ES-I3 (cell line): ENCODE results near the gene SIRT7.

ENCODE experiments used
- H3K36me3 ChIP-seq: 2 replicates; pipeline ENCODE4 v1.6.1; 2013; ENCODE audit warnings: mild to moderate bottlenecking, low read length, control low read depth, moderate library complexity; ENCODE audit not compliant: insufficient read depth
- H3K4me1 ChIP-seq: 2 replicates; pipeline ENCODE4 v1.6.1; 2013; ENCODE audit warnings: mild to moderate bottlenecking, control low read depth, low read length; ENCODE audit not compliant: insufficient read depth
- H3K9ac ChIP-seq: 2 replicates; pipeline ENCODE4 v1.6.1; 2013; ENCODE audit warnings: low read depth, mild to moderate bottlenecking, low read length, moderate library complexity
- H3K9me3 ChIP-seq: 2 replicates; pipeline ENCODE4 v1.6.1; 2013; ENCODE audit warnings: mild to moderate bottlenecking, low read length, moderate library complexity; ENCODE audit not compliant: control insufficient read depth, insufficient read depth

The SIRT7 gene

DNA sequence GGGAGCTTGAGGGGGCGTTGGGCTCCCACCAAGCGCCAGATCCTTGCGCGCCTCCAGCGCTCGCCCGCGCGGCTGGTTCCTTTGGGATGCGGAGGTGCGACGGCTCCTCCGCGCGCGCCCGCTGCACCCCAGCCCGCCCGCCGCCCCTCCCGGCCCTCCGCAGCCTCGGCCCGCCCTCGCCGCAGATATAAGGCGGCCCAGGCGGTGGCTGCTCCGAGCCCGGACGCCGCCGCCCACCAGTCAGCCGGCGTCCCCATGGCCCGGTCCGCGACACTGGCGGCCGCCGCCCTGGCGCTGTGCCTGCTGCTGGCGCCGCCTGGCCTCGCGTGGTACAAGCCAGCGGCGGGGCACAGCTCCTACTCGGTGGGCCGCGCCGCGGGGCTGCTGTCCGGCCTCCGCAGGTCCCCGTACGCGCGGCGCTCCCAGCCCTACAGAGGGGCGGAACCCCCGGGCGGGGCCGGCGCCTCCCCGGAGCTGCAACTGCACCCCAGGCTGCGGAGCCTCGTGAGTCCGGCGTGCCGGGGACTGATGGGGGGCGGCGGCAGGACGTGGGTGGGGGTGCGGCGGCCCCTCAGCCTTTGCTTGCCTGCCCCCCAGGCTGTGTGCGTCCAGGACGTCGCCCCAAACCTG is 15.8 kb downstream of the SIRT7 start, which contains the start of gene NPB:
NPB (plus strand) TSS at position 216 of the 630 bp plus-strand sequence; CDS start at position 256, 40 bp downstream.
- Histone ChIP-seq H3K9ac (peak within 1 kb of the TSS; percentile 42; the same call in 1 of the 2 replicates), H3K9me3 (no peaks in the 10 kb centered on the region), H3K4me1 (no peaks in the 10 kb centered on the region; the same call in 1 of the 2 replicates), H3K36me3 (0 out of 2 replicates have a peak, but pooled peaks cover 6% of the 10 kb centered on the region)

DNA sequence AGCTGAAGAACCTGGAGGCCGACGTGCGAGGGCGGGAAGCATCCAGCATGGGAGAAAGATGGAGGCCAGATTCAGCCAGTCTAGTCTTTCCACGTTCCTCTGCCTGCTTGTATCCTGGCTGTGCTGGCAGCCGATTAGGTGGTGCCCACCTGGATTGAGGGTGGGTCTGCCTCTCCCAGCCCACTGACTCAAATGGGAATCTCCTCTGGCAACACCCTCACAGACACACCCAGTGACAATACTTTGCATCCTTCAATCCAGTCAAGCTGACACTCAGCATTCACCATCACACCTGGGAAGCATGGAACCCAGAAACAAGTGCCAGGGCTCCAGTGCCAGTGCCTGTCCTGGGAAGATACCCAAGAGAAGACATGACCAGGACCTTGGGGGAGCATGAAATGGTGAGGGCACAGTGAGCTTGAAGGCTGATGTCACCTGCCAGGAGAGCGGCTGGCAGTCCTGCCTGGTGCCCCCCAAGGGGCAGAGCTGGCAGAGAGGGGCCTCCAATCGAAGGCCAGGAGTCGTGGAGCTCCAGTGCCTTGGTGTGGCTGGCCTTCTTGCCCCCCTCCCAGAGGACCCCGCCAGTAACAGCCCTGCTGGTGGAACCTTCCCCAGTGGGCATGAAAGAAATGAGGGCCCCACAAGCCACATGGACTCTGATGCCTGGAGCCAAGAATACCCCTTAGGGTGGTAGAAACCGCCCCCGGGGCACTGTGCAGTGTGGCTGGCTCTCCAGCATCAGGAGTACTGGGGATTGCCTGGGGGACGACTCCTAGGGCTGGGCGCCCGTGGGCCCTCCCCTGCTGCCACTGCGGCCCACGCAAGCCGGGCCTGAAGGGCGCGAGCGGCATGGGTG is 16.6 kb downstream of the SIRT7 start:
- H3K4me1 ChIP-seq, result no peaks in the 10 kb centered on the region; the same call in 1 of the 2 replicates
- H3K9me3 ChIP-seq, result no peaks in the 10 kb centered on the region
- H3K9ac ChIP-seq, result peak overlapping the region; percentile 42; the same call in 1 of the 2 replicates
- peaks cover 7% of the 10 kb centered on the region; the same call in 1 of the 2 replicates for H3K36me3 ChIP-seq

DNA sequence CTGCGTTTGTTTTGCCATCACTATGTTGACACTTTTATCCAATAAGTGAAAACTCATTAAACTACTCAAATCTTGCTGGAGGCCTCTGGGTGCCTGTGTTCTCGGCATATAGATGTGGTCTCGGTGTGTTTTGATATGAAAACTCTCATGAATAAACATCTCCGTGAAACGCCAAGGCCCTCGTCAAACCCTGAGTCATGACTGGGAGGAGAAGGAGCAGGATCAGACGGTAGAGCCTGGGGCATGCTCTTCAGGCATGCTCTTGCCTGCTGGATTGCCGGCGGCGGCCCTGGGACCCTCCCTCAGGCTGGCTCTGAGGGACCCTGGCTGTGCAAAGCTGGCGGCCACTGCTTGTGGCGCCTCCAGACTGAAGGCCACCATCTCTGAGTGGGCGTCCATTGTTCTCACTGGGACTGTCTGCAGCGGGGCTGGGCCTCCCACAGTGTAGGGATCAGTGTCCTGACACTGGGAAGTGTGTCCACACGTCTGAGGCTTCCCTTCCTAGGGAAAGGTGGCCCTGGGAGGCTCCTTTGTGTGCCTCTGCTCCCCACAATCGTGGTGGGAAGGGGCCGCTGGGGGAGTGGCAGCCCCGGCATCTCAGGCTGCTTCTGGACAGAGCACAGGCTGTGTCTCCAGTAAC is 17.7 kb downstream of the SIRT7 start:
- Histone ChIP-seq H3K4me1 (no peaks in the 10 kb centered on the region; the same call in 1 of the 2 replicates), H3K9me3 (no peaks in the 10 kb centered on the region), H3K36me3 (peaks cover 11% of the 10 kb centered on the region; the same call in 1 of the 2 replicates), H3K9ac (no peak overlapping the region)

DNA sequence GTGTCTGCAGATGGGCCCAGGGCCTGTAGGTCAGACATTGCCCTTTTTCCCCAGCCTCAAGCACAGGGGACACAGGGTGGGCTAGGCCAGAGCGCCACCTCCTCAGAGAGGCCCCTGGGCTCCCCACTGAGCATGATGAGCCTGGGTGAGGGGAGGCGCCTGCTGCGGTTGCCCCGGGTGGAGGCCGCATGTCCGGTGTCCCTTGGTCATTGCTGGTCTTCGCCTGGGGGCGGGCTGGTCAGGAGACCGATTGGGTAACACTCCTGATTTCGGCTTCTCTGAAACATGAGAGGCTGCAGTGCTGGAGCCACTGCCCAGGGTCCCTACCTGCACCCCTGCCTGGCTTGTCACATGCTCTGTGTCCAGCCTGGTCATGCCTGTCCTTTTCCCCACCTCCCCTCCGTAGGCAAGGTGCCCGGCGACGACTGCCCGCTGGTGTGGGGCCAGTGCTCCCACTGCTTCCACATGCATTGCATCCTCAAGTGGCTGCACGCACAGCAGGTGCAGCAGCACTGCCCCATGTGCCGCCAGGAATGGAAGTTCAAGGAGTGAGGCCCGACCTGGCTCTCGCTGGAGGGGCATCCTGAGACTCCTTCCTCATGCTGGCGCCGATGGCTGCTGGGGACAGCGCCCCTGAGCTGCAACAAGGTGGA is 18.3 kb downstream of the SIRT7 start:
- Histone ChIP-seq H3K9me3 (no peaks in the 10 kb centered on the region), H3K9ac (no peak overlapping the region), H3K36me3 (peaks cover 14% of the 10 kb centered on the region; the same call in 1 of the 2 replicates), H3K4me1 (no peaks in the 10 kb centered on the region; the same call in 1 of the 2 replicates)

DNA sequence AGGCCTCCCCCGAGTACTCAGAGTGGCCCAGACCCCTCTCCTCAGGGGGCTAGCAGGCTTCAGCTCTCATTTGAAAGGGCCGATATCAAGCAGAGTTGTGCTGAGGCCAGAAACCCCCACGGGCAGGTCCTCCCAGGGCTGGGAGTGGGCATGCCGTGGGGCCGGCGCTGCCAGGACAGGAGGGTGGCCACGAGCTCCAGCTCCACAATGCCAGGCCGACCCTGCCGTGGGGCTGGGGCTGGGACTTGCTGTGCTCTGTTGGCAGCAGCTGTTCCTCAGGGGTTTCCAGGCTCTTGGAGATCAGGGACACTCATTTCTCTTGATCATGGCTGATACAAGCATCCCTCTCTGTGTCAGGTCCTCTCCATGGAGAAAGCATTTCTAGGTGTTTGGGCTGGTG is 19.1 kb downstream of the SIRT7 start:
- Histone ChIP-seq H3K36me3 (peaks cover 18% of the 10 kb centered on the region; the same call in 1 of the 2 replicates), H3K9ac (no peak overlapping the region), H3K9me3 (no peaks in the 10 kb centered on the region), H3K4me1 (no peaks in the 10 kb centered on the region; the same call in 1 of the 2 replicates)

DNA sequence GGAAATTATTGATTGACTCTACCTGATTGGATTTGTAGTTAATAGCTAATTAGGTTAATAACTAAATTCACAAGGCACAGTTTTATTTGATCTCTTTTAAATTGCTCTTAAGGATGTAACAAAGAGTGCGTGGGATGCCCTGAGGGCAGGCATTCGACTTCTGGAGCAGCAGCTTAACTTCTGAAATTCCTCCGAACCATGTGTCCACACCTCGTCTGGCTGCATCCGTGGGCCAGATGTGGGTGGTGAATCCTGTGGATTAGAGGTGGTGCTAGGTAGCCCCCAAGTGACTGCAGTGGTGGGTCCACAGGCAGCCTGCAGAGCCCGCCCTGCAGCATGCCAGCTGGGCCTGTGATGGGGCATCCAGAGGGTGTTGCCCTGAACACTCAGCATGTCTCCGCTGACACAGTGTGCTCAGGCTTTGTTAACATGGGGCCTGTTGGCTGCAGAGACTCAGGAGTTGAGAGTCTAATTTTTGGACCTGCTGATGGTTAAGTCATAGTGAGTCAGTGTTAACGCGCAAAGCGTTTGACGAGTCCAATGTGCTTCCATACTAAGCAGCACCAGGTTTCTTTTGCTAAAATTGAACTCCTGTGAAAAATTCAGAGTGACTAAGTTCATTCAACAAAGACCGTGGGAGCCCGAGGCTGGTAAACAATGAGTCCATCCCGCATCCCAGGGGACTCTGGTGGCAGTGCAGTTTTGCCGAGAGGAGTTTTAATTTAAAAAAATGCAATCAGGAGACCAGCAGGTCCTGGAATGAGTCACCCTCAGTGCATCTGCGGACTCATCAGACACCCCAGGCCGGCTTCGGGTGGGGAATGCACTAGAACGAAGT is 19.7 kb downstream of the SIRT7 start:
- Histone ChIP-seq H3K4me1 (no peaks in the 10 kb centered on the region; the same call in 1 of the 2 replicates), H3K36me3 (peaks cover 18% of the 10 kb centered on the region; the same call in 1 of the 2 replicates), H3K9me3 (no peaks in the 10 kb centered on the region), H3K9ac (no peak overlapping the region)

DNA sequence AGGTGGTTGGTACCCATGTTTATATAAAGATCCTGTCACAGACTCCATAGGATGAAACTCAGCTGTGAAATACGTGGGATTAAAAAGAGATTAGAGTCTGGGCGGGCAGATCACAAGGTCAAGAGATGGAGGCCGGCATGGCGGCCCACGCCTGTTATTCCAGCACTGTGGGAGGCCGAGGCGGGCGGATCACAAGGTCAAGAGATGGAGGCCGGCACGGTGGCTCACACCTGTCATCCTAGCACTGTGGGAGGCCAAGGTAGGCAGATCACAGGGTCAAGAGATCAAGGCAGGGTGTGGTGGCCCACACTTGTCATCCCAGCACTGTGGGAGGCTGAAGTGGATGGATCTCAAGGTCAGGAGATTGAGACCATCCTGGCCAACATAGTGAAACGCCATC is 22.6 kb downstream of the SIRT7 start:
- H3K36me3 ChIP-seq, result peaks cover 18% of the 10 kb centered on the region
- no peak overlapping the region for H3K9ac ChIP-seq
- peaks cover under 1% of the 10 kb centered on the region for H3K4me1 ChIP-seq
- H3K9me3 ChIP-seq, result no peaks in the 10 kb centered on the region

DNA sequence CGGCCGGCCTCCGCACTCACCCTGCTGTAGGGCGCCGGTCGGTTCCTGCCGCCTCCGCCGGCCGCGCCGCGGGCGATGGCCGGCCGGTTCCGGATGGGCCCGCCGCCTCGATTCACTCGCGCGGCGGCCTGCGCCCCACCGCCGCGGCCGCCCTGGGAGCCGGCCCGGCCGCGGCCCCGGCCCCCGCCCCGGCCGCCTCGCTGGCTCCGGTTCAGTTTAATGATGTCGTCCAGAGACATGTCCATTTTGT is 26.7 kb downstream of the SIRT7 start:
- Histone ChIP-seq H3K36me3 (peaks cover 43% of the 10 kb centered on the region), H3K9me3 (no peaks in the 10 kb centered on the region), H3K9ac (peak overlapping the region; percentile 93), H3K4me1 (peaks cover 8% of the 10 kb centered on the region)

DNA sequence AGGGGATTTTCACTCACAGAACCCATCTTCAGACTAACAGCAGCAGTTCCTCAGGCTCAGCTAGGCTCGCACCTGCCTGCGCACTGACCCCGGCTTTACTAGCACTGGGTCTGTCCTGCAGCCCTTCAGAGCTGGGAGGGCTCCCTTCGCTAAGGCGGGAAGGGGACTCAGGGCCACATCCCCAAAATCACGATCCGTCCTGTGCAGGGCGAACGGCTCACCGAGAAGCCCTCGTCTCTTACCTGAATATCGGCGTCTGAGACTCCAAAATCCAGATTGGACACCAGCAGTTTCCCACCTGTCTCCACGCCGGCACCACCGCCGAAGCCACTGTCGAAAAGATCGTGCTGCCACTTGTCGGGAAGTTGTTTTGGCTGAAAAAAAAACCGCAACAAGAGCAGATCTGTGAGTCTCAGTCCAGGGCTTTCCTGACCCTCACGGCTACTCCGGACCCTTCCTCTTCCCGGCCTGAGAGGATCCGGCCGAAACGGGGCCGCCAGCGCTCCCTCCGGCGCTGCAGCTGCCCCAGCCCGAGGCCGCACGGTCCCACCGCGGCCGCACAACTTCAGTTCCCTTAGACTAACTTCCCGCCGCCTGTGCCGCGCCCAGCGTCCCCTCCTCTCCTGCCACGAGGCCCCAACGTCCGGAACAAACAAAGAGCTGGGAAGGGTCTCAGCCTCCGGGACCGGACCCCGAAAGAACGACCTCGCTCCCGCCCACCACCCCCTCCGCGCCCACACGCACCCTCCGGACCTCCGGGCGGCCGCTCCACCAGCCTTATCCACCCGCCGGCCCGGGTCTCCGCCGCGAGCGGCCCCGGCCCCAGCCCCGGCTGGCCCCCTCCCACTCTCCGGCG is 27.3 kb downstream of the SIRT7 start:
- peaks cover 43% of the 10 kb centered on the region for H3K36me3 ChIP-seq
- H3K9ac ChIP-seq, result peak overlapping the region; percentile 93
- H3K9me3 ChIP-seq, result no peaks in the 10 kb centered on the region
- peaks cover 8% of the 10 kb centered on the region for H3K4me1 ChIP-seq

DNA sequence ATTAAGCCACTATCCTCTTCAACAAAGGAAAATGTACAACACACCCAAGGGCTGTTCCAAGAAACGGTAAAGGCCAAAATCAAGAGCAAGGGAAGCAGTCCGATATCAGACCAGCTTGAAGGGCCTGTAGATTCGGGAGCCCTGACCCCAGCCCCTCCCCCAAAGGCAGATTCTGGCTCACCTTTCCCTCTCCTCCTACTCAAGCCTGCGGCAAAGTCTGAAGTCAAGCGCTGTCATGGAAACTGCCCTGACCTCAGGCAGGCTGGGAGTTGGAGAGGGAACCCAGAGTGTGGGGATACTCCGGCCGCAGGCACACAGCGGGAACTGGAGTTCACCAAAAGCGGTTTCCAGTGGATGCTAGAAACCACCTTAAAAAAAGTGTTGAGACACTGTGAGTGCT is 28.4 kb downstream of the SIRT7 start:
- peaks cover 38% of the 10 kb centered on the region for H3K36me3 ChIP-seq
- no peak overlapping the region for H3K9ac ChIP-seq
- no peaks in the 10 kb centered on the region for H3K9me3 ChIP-seq
- H3K4me1 ChIP-seq, result peaks cover 8% of the 10 kb centered on the region

DNA sequence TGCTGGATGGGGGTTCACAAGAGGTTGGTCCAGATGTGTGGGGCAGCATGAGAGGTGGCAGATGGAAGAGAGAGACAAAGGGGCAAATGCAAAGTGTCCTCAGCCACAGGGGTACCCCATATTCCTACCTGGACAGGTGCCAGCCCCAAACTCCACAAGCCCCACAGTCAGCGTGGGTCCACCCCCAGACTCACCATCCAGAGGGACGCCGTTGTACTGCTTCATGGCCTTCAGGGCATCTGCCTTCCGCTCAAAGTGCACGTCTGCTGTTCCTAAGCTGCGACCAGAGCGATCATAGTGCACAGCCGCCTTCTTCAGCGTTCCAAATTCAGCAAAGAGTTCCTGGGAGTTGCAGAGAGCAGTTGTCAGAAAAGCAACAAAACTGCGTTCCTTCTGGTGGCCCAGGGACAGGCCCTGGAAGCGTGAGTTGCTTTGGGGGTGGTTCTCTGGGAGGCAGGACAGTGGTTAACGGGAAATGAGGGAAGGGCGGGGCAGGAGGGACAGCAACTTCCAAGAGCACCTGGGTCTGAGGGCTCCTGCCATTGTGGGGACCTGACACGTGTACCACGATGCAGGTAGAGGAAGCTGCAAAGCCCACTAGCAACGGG is 28.9 kb downstream of the SIRT7 start:
- Histone ChIP-seq H3K9me3 (no peaks in the 10 kb centered on the region), H3K36me3 (peaks cover 39% of the 10 kb centered on the region), H3K4me1 (peaks cover 8% of the 10 kb centered on the region), H3K9ac (no peak overlapping the region)

DNA sequence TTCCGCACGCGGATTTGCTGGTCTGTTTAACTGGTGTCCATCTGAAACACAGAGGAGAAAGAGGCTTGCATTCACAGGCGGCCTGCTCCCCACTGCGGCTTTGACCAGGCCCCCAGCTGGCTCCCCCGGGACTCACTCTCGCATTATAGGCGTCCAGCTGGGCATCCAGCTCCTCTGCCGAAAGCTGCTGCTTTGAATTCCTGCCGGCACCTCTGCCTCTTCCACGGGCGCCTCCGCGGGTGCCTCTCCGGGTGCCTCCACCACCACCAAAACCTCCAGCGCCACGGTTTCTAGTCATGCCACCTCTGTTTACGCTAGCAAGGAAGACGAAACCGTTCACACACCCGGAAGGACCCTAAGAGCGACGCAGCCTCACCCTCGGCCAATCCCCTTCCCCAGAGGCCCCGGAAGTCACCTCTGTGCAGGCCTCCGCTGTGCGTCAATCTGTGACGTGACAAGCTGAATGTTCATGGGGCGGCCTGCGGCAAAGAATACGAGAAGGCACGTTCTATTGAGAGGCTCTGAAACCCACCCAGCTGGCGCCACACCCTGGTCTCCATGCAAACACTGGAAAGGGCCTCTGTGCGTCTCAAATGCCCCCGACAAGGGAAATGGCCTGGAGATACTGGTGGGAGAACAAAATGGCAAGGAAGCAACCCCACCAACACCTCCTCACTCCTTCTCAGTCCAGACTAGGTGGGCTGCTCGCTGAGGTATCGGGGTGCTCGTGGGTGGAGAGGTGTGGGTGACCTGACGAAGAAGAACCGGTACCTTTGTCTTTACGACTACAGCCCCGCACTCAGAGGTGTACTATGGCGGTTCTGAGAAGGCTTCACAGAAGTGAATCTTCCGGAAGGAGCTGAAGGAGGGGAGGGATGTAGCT is 29.6 kb downstream of the SIRT7 start:
- H3K4me1 ChIP-seq, result peaks cover 8% of the 10 kb centered on the region
- H3K36me3 ChIP-seq, result peaks cover 40% of the 10 kb centered on the region
- H3K9ac ChIP-seq, result no peak overlapping the region
- H3K9me3 ChIP-seq, result no peaks in the 10 kb centered on the region
